Lower lobe of right lung (tissue), 2 donors: ENCODE results near the gene SOD2. TPM values are rescaled to one million over a fixed set of nuclear protein-coding genes. Genes with fewer than 3 reads are reported as not detected.
A peak's percentile ranks its signal among the peaks of the same experiment; 100 is the strongest.
"Not testable (repeated sequence)": the region's sequence is repeated elsewhere in the genome, so short reads cannot be mapped to it uniquely, and the experiment has no call there.

Source experiments
- ATAC-seq, 2 donors: fragments of 200-7000 bp; cut with Tn5 transposase; one replicate each; pipeline ENCODE4 v1.9.1; 2020 to 2022; ENCODE audit warnings: mild to moderate bottlenecking in 2 of 2, moderate library complexity in 2 of 2
- DNase-seq: peaks from one replicate; pipeline ENCODE4 v3.0.0-alpha.2; 2020
- H3K27ac ChIP-seq: fragments of 200-600 bp; one replicate; pipeline ENCODE4 v1.8.0; 2022
- H3K27me3 ChIP-seq: fragments of 200-600 bp; one replicate; pipeline ENCODE4 v1.8.0; 2022; ENCODE audit warnings: low read depth
- H3K36me3 ChIP-seq: fragments of 200-600 bp; one replicate; pipeline ENCODE4 v1.8.0; 2022; ENCODE audit warnings: mild to moderate bottlenecking
- H3K4me1 ChIP-seq: fragments of 200-600 bp; one replicate; pipeline ENCODE4 v1.8.0; 2022
- H3K4me3 ChIP-seq: fragments of 200-600 bp; one replicate; pipeline ENCODE4 v1.8.0; 2022; ENCODE audit warnings: mild to moderate bottlenecking
- H3K9me3 ChIP-seq: fragments of 200-600 bp; one replicate; pipeline ENCODE4 v1.8.0; 2022
- CTCF ChIP-seq: fragments of 200-600 bp; IDR thresholded peaks from one replicate; pipeline ENCODE4 v1.8.0; 2022; ENCODE audit warnings: antibody characterized with exemption, mild to moderate bottlenecking
- intact Hi-C: fragments of 100-400 bp; cut with DNase I; formaldehyde crosslinking; loops from one replicate; pipeline ENCODE4 v1.11.0; 2022
- total RNA-seq: library from RNA; stranded (reverse); fragmentation: NEBNext Ultra II Directional; extraction: Animal tissue kit (Norgen Biotek cat#: 25700); gene quantifications from one replicate; pipeline ENCODE4 v1.2.1, GENCODE V29; 2021
- donor health status: DM: no; HTN: yes; CAD: no; lungs with severe emphysema.

SOD2 gene
- total RNA-seq, 1 donor from 2014 or later, result 352 TPM

DNA sequence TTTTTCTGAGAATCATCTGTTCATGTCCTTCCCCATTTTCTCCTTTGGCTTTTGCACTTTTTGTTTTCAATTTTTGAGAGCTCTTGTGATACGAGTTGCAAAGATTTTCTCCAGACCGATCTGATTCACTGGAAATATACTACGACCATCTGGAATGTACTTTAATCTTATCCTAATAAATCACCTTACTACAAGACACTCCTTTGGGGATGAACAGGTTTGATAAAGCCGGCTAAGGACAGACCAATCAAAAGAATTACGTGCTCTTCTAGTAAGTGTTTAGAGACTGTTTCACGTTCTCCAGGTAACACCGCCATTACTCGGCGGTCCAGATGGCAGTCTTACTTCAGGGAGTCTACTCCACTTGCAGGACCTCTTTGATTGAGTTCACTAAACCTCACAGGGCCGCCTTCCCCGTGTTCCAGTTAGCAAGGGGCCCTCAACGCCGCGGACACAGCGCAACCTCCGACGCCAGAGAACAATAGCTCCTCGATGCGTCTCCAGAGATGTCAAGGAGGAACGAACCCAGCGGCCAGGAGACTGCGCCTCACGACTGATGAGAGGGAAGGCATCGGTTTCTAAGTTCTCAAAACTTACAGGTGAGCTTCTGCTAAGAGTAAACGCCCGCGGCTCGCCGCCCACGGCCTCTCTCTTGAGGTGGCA is 33.3 kb upstream of the SOD2 start:
- H3K4me1 ChIP-seq, result peaks cover 41% of the 10 kb centered on the region
- H3K27me3 ChIP-seq, result no peaks in the 10 kb centered on the region
- peak overlapping the region; percentile 98 for H3K27ac ChIP-seq
- ATAC-seq (peak; percentile 32 to 49), DNase-seq (no peak)
- no peaks in the 10 kb centered on the region for H3K9me3 ChIP-seq
- TF ChIP-seq CTCF, result no peak
- intact Hi-C loops, result no loop called here
- peak overlapping the region; percentile 85 for H3K4me3 ChIP-seq
- H3K36me3 ChIP-seq, result no peaks in the 10 kb centered on the region

- H3K4me1 ChIP-seq, result peaks cover 29% of the 10 kb centered on the region
- H3K36me3 ChIP-seq, intact Hi-C loops, H3K9me3 ChIP-seq, DNase-seq, H3K27ac ChIP-seq, H3K4me3 ChIP-seq, H3K27me3 ChIP-seq, ATAC-seq: not testable (repeated sequence)
Measured at GRCh38 chr6:159725208-159725607, 32.2 kb upstream of the SOD2 start.

DNA sequence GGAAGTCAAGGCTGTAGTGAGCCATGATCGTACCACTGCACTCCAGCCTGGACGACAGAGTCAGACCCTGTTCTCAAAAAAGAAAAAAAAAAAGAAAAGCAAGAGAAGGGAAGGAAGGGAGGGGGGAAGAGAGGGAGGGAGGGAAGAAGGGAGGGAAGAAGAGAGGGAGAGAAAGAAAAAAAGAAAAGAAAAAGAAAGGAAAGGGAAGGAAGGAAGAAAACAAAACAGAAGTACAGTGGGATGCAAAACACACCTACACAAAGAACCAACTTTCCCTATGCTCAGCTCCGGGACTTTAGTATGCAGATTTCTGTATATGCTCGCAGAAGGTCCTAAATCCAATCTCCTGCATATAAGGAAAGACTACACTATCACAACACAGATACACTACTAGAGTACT is 31.7 kb upstream of the SOD2 start:
- ATAC-seq (no peak), DNase-seq (no peak)
- Histone ChIP-seq H3K9me3 (no peaks in the 10 kb centered on the region), H3K27me3 (no peaks in the 10 kb centered on the region), H3K4me3 (no peak overlapping the region), H3K4me1 (peaks cover 25% of the 10 kb centered on the region), H3K36me3 (no peaks in the 10 kb centered on the region), H3K27ac (no peak overlapping the region)
- intact Hi-C loops, result no loop called here
- TF ChIP-seq CTCF, result no peak

DNA sequence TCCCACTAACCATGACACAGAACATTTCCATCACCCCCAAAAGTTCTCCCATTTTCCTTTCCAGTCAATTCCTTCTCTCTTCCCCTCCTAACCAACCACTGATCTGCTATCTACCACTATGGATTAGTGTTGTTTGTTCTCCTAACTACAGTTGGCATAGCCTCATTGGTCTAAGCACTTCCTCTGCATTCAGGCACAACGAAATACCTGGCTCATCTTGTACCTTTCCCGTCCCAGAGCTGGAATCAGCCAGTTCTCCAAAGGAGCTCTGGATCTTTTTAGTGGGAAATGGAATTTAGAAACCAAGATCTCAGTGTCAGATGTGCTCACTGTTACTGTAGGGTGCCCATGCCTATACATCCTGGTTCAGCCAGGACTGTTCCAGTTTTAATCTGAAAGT is 30.2 kb upstream of the SOD2 start:
- DNase-seq (no peak), ATAC-seq (no peak)
- H3K4me3 ChIP-seq, result no peak overlapping the region
- no peaks in the 10 kb centered on the region for H3K27me3 ChIP-seq
- TF ChIP-seq CTCF, result no peak
- peaks cover 12% of the 10 kb centered on the region for H3K4me1 ChIP-seq
- intact Hi-C loops, result no loop called here
- H3K9me3 ChIP-seq, result no peaks in the 10 kb centered on the region
- H3K27ac ChIP-seq, result no peak overlapping the region
- H3K36me3 ChIP-seq, result no peaks in the 10 kb centered on the region

GRCh38 chr6:159722655-159723054 is 29.6 kb upstream of the SOD2 start:
- TF ChIP-seq CTCF, result no peak
- intact Hi-C loops, result no loop called here
- ATAC-seq (no peak), DNase-seq (no peak)
- Histone ChIP-seq H3K4me3 (no peak overlapping the region), H3K4me1 (peaks cover 12% of the 10 kb centered on the region), H3K36me3 (no peaks in the 10 kb centered on the region), H3K9me3 (no peaks in the 10 kb centered on the region), H3K27ac (no peak overlapping the region), H3K27me3 (no peaks in the 10 kb centered on the region)

GRCh38 chr6:159721981-159722380 is 28.9 kb upstream of the SOD2 start:
- ATAC-seq, intact Hi-C loops, H3K36me3 ChIP-seq, DNase-seq, H3K27ac ChIP-seq, H3K9me3 ChIP-seq, H3K4me3 ChIP-seq, H3K27me3 ChIP-seq: not testable (repeated sequence)
- H3K4me1 ChIP-seq, result peaks cover 16% of the 10 kb centered on the region
